Testis (tissue), 2 donors: ENCODE results near the gene BTBD17.

ENCODE experiments used
- CTCF ChIP-seq, 3 experiments: fragments of 450-650 bp in 2 of 3; fragments of 200-600 bp in 1 of 3; sonication (generic) in 1 of 3; IDR thresholded peaks; one replicate each; pipeline ENCODE4 v1.5.1; 2016 to 2019; ENCODE audit warnings: antibody characterized with exemption in 3 of 3, mild to moderate bottlenecking in 2 of 3, moderate library complexity in 1 of 3
- POLR2A ChIP-seq: fragments of 450-650 bp; IDR thresholded peaks from one replicate; pipeline ENCODE4 v1.6.1; 2017; ENCODE audit warnings: antibody characterized with exemption, mild to moderate bottlenecking, moderate library complexity

- TF ChIP-seq CTCF (IDR thresholded peaks at IDR 0.05) (no peak), POLR2A (no peak)
Observed at GRCh38 chr17:74403512-74404137, 42.0 kb upstream of the BTBD17 start.
